ENCODE results near the gene DBI. TPM values are rescaled to one million over a fixed set of nuclear protein-coding genes. Genes with fewer than 3 reads are reported as not detected.

Gene DBI
- total RNA-seq, 1 experiment from 2014 or later, result 129 TPM

GRCh38 chr2:119349289-119349688 lies 17.5 kb upstream of the DBI start:
- DNase-seq (ENCODE audit: low read depth, low spot score) (no peak), ATAC-seq (no peak)
- no peaks in the 10 kb centered on the region for H3K36me3 ChIP-seq (ENCODE audit: control insufficient read depth in 1 of 2, insufficient read depth in 2 of 2, low read length in 2 of 2)
- no peaks in the 10 kb centered on the region for H4K20me1 ChIP-seq (ENCODE audit: insufficient read depth)
- H3K4me3 ChIP-seq (replicated peaks in 1 of 2; ENCODE audit: low read depth in 1 of 2, low read length in 2 of 2), result no peak overlapping the region
- no peak overlapping the region for H3K4me2 ChIP-seq (ENCODE audit: low read length)
- H3K9ac ChIP-seq (ENCODE audit: low read length), result no peak overlapping the region
- H3K4me1 ChIP-seq (ENCODE audit: control insufficient read depth in 1 of 2, insufficient read depth in 2 of 2, low read length in 2 of 2), result no peaks in the 10 kb centered on the region; a peak in 1 of 4 replicates
- TF ChIP-seq CTCF (IDR thresholded peaks at IDR 0.05 in 2 of 3, conservative IDR thresholded peaks at IDR 0.05 in 1 of 3; ENCODE audit: borderline replicate concordance in 1 of 3, insufficient read depth in 1 of 3, low read depth in 2 of 3, low read length in 2 of 3) (no peak), TCF7L2 (IDR thresholded peaks at IDR 0.05; ENCODE audit: borderline replicate concordance, extremely low read depth, insufficient read depth, insufficient read length) (no peak), CBX3 (IDR thresholded peaks at IDR 0.05; ENCODE audit: low read depth) (no peak), FOSL1 (IDR thresholded peaks at IDR 0.05; ENCODE audit: low read depth) (no peak), REST (IDR thresholded peaks at IDR 0.05; ENCODE audit: low read depth) (no peak), POLR2A (IDR thresholded peaks at IDR 0.05; ENCODE audit: borderline replicate concordance, extremely low read depth, insufficient read depth, insufficient read length) (no peak), RAD21 (IDR thresholded peaks at IDR 0.05; ENCODE audit: low read depth) (no peak), MAX (IDR thresholded peaks at IDR 0.05) (no peak), JUND (IDR thresholded peaks at IDR 0.05) (no peak), EZH2phosphoT487 (IDR thresholded peaks at IDR 0.05; ENCODE audit: borderline replicate concordance) (no peak), ATF3 (IDR thresholded peaks at IDR 0.05) (no peak), EGR1 (IDR thresholded peaks at IDR 0.05; ENCODE audit: low read depth) (no peak), YY1 (IDR thresholded peaks at IDR 0.05; ENCODE audit: extremely low read depth, insufficient replicate concordance, low read depth, low read length) (no peak), SP1 (IDR thresholded peaks at IDR 0.05; ENCODE audit: low read depth) (no peak)
- ChIA-PET RAD21 (ENCODE audit: low non-redundant PET in 1 of 2, low total read pairs in 2 of 2, uncharacterized antibody in 2 of 2, unreplicated experiment in 2 of 2) (no interaction called here), CTCF (no interaction called here), POLR2A (no interaction called here)
- H3K27ac ChIP-seq (ENCODE audit: low read depth, low read length), result no peak overlapping the region
- H3K9me2 ChIP-seq (ENCODE audit: insufficient read depth), result no peaks in the 10 kb centered on the region
- H3K27me3 ChIP-seq (ENCODE audit: insufficient read depth, low read length), result no peaks in the 10 kb centered on the region
- no peaks in the 10 kb centered on the region for H3K79me2 ChIP-seq (ENCODE audit: insufficient read depth, low read length)
- no peak overlapping the region for H2AFZ ChIP-seq (ENCODE audit: low read depth, low read length, poor library complexity, severe bottlenecking)
- no peaks in the 10 kb centered on the region for H3K9me3 ChIP-seq (ENCODE audit: control insufficient read depth in 1 of 2, insufficient read depth in 1 of 2, low read depth in 1 of 2, low read length in 2 of 2)
- intact Hi-C loops (cut with micrococcal nuclease), result no loop called here
- BruUV-seq (replicated peaks), result no TSS peak

All from HCT116 (cell line).